CD4-positive, alpha-beta T cell treated with Interleukin-6 at 100 ng/mL for 8 hours (primary cell): Measurements from ENCODE around the gene N4BP2L1.
"Not testable (repeated sequence)": the region's sequence is repeated elsewhere in the genome, so short reads cannot be mapped to it uniquely, and the experiment has no call there.

Experiments used
- DNase-seq: peaks from one replicate; pipeline ENCODE4 v3.0.0-alpha.2; 2020; ENCODE audit warnings: mixed read lengths, low spot score

The N4BP2L1 gene

GRCh38 chr13:32390048-32390447 lies 37.9 kb downstream of the N4BP2L1 start:
- no peak for DNase-seq

DNA sequence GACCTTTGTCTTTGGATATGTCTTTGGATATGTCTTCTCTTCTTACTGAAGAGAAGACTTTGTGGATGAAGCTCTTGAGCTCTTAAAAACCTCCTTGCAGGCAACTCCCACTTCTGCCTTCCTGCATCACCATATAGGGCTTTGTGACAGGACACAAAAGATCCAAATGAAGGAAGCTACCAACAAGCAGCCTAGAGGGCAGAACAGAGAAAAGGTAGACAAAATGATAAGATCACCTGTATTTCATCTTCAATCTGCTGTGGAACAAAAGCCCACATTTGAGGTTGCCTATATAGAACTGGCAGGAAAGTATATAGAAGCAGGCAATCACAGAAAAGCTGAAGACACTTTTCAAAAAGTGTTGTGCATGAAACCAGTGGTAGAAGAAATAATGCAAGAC lies 42.5 kb downstream of the N4BP2L1 start:
- DNase-seq = no peak

- no peak for DNase-seq
Measured at GRCh38 chr13:32384702-32385101, 43.2 kb downstream of the N4BP2L1 start.

DNA sequence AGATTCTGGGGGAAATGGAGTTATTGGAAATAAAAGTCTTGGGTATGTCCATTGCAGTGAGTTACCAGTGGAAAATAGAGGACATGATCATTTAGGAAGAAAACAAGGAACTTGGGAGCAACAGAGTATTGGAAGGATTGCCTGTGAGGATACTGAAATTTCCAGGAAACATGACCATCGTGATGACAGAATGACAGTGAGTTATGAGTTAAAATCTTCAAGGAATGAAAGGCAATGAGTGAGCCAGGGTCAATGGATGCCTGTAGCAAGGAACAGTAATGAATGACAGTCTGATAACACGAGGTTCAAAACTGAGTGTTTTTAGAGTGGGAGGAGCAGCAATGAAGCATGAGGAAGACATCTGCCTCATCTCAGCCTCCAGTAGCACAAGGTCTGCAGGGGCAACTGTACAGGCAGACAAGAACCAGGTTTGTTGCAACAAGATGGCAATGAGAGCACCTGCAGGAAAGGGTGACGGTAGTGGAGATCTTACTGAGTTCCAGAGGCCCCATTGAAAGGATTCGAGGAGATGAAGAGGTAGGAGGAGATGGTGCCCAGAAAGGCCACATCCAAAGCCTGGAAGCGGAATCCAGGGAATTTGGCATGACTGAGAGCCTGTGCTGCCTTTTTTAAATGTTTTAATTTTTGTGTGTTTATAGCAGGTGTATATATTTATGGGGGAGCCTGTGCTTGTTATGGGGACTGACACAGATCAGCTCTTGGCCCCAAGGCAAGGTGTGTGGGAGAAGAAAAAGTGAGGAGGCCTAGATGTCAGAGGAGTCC lies 43.9 kb downstream of the N4BP2L1 start:
- DNase-seq = no peak

DNA sequence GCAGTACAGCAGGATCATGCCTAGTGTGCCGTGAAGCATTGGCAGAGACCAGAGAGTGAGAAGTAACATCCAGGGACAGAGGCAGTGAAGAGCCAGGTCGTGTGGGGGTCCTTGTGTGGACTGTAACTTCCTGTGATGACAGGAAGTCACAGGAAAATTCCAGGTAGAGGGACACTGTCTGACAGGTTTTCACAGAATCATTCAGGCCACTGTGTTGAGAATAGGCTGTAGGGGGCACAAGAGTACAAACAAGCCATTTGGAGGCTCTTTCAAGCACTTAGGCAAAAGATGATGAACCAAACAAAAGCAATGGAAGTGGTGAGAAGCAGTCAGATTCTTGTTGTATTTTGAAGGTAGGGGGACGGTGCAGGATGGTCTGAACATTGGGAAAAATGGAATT lies 46.4 kb downstream of the N4BP2L1 start:
- peak; percentile 2 for DNase-seq

- DNase-seq = no peak
Measured at GRCh38 chr13:32378012-32378411, 49.9 kb downstream of the N4BP2L1 start.

DNA sequence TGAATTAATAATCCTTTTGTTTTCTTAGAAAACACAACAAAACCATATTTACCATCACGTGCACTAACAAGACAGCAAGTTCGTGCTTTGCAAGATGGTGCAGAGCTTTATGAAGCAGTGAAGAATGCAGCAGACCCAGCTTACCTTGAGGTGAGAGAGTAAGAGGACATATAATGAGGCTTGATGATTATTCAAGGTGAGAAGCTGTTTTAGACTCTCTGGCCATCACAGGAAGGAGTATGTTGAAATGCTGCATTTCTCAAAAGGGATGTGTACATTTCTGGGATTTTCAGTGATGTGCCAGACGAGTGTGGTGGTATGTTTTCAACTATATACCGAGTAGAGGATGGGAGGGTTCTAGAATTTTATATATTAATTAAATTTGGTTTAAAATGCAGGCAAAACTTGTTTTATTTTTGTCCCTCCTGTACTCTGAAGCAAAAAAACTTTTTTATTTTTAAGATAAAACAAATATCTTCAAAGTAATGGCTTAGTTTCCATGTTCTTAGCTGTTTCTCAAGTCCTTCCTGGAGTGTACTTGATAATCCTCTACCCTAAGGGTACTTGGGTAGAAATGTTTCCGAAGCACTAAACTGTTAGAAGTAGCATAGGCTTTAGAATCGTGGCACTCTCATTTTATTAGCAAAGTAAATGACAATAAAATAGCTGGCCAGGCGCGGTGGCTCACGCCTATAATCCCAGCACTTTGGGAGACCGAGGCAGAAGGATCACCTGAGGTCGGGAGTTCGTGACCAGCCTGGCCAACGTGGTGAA lies 51.1 kb downstream of the N4BP2L1 start:
- DNase-seq = no peak

GRCh38 chr13:32370805-32371204 lies 57.1 kb downstream of the N4BP2L1 start:
- DNase-seq = no peak

DNA sequence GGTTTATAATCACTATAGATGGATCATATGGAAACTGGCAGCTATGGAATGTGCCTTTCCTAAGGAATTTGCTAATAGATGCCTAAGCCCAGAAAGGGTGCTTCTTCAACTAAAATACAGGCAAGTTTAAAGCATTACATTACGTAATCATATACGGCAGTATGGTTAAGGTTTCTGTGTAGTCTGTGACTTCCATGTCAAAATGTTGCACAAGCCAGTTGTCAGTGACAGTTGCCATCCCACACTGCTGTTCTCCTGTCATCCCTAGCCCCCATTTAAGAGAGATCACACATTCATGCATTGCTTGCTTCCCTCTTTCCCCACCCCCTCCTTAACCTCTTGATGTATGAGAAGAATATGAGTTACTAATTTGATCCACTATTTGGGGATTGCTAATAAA lies 65.4 kb downstream of the N4BP2L1 start:
- DNase-seq = no peak

GRCh38 chr13:32355935-32356334 lies 72.0 kb downstream of the N4BP2L1 start:
- not testable (repeated sequence) for DNase-seq

DNA sequence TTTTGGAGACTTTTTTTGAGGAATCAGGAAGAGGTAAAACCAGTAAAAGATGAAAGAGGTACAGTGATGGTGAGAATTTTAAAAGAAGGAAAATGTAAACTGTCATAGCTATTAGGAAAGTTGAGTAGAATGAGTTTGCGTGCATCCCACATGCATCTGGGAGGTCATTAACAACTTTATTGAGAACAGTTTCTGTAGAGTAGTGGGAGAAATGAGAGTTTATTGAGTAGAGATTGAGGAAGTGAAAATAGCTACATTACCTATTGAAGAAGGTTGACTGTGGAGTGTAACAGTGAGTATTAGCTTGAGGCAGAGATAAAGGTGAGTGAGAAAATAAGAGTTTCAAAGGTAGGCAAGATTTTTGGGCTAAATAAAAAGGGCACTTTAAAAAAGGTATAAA lies 73.9 kb downstream of the N4BP2L1 start:
- no peak for DNase-seq

- DNase-seq = not testable (repeated sequence)
Measured at GRCh38 chr13:32350839-32351441, 77.0 kb downstream of the N4BP2L1 start.
